Neural cell (in vitro differentiated cells): Measurements from ENCODE around the gene SLC51A. TPM values are rescaled to one million over a fixed set of nuclear protein-coding genes. Genes with fewer than 3 reads are reported as not detected.

Source experiments
- H2AFZ ChIP-seq: fragments of 200-600, 300-800 bp; sonication (generic), shearing (Covaris generic); 2 replicates; pipeline ENCODE4 v1.6.0; 2014; ENCODE audit warnings: low read depth, mild to moderate bottlenecking, antibody characterized with exemption, low read length, moderate library complexity
- H3F3A ChIP-seq: fragments of 200-600 bp; shearing (Covaris generic); 2 replicates; pipeline ENCODE4 v1.6.1; 2016; ENCODE audit warnings: mild to moderate bottlenecking, moderate library complexity, mixed read lengths, antibody characterized with exemption, low read length; ENCODE audit not compliant: insufficient read depth, poor library complexity, severe bottlenecking
- H3K27ac ChIP-seq: fragments of 200-600, 300-800 bp; sonication (generic), shearing (Covaris generic); 2 replicates; pipeline ENCODE4 v1.5.1; 2014; ENCODE audit warnings: mild to moderate bottlenecking, low read length, moderate library complexity
- H3K27me3 ChIP-seq: fragments of 300-800, 200-600 bp; sonication (generic), shearing (Covaris generic); 2 replicates; pipeline ENCODE4 v1.6.0; 2014; ENCODE audit warnings: mild to moderate bottlenecking, low read depth, low read length, moderate library complexity; ENCODE audit not compliant: insufficient read depth
- H3K36me3 ChIP-seq: fragments of 300-800, 200-600 bp; sonication (generic), shearing (Covaris generic); 2 replicates; pipeline ENCODE4 v1.5.1; 2014; ENCODE audit warnings: mild to moderate bottlenecking, antibody characterized with exemption, low read length, moderate library complexity; ENCODE audit not compliant: insufficient read depth
- H3K4me2 ChIP-seq: fragments of 300-800, 200-600 bp; sonication (generic), shearing (Covaris generic); 2 replicates; pipeline ENCODE4 v1.6.0; 2014; ENCODE audit warnings: mild to moderate bottlenecking, low read length
- H3K4me3 ChIP-seq: fragments of 300-800, 200-600 bp; sonication (generic), shearing (Covaris generic); 2 replicates; pipeline ENCODE4 v1.5.1; 2014; ENCODE audit warnings: mild to moderate bottlenecking, low read length, moderate library complexity
- H3K79me2 ChIP-seq: fragments of 200-600 bp; shearing (Covaris generic); replicated peaks from 2 replicates; pipeline ENCODE4 v1.6.0; 2014; ENCODE audit warnings: mild to moderate bottlenecking, low read length, moderate library complexity; ENCODE audit not compliant: insufficient read depth
- H3K9ac ChIP-seq: fragments of 300-800, 200-600 bp; sonication (generic), shearing (Covaris generic); 2 replicates; pipeline ENCODE4 v1.6.1; 2016; ENCODE audit warnings: mild to moderate bottlenecking, low read length, mixed read lengths
- H3K9me2 ChIP-seq: fragments of 200-600 bp; shearing (Covaris generic); 2 replicates; pipeline ENCODE4 v1.6.1; 2016; ENCODE audit warnings: mild to moderate bottlenecking, low read length, mixed read lengths; ENCODE audit not compliant: insufficient read depth
- H3K9me3 ChIP-seq: fragments of 200-600, 300-800 bp; sonication (generic), shearing (Covaris generic); 2 replicates; pipeline ENCODE4 v1.6.1; 2016; ENCODE audit warnings: mild to moderate bottlenecking, mixed run types, low read length, moderate library complexity, mixed read lengths
- H4K20me1 ChIP-seq: fragments of 200-600 bp; shearing (Covaris generic); 2 replicates; pipeline ENCODE4 v1.6.1; 2016; ENCODE audit warnings: mild to moderate bottlenecking, mixed run types; ENCODE audit not compliant: insufficient read depth
- EP300 ChIP-seq: fragments of 450-650 bp; conservative IDR thresholded peaks from 2 replicates; pipeline ENCODE4 v1.6.1; 2014; ENCODE audit warnings: antibody characterized with exemption, mild to moderate bottlenecking, moderate library complexity; ENCODE audit not compliant: poor library complexity, severe bottlenecking
- EZH2 ChIP-seq: fragments of 200-600, 300-800 bp; shearing (Covaris generic), sonication (generic); IDR thresholded peaks from 2 replicates; pipeline ENCODE4 v1.6.1; 2014; ENCODE audit warnings: antibody characterized with exemption, low read length, borderline replicate concordance, mild to moderate bottlenecking; ENCODE audit not compliant: insufficient read depth, poor library complexity, severe bottlenecking
- MXI1 ChIP-seq: fragments of 450-650 bp; conservative IDR thresholded peaks from 2 replicates; pipeline ENCODE4 v1.6.1; 2014; ENCODE audit warnings: antibody characterized with exemption, mild to moderate bottlenecking; ENCODE audit not compliant: poor library complexity, severe bottlenecking
- POLR2AphosphoS5 ChIP-seq: IDR thresholded peaks from 2 replicates; pipeline ENCODE4 v1.6.1; 2012
- RAD21 ChIP-seq: fragments of 450-650 bp; conservative IDR thresholded peaks from 2 replicates; pipeline ENCODE4 v1.6.1; 2014; ENCODE audit warnings: antibody characterized with exemption, mild to moderate bottlenecking, moderate library complexity
- SMC3 ChIP-seq: fragments of 450-650 bp; conservative IDR thresholded peaks from 2 replicates; pipeline ENCODE4 v1.6.1; 2014; ENCODE audit warnings: antibody characterized with exemption, mild to moderate bottlenecking, moderate library complexity; ENCODE audit not compliant: poor library complexity
- TAF1 ChIP-seq: IDR thresholded peaks from 2 replicates; pipeline ENCODE4 v1.6.1; 2012; ENCODE audit warnings: low read depth
- polyA plus RNA-seq: library from polyadenylated mRNA; depleted of rRNA; stranded (reverse); fragments of >200 nt; gene quantifications from 2 replicates; pipeline ENCODE4 v1.2.3, GENCODE V29; 2014
- TF ChIP-seq, protein P1 (sequence below): IDR thresholded peaks from 2 replicates; pipeline ENCODE4 v1.6.1; 2012; ENCODE audit warnings: borderline replicate concordance
- TF ChIP-seq, protein P2 (sequence below): fragments of 450-650 bp; IDR thresholded peaks from 2 replicates; pipeline ENCODE4 v1.5.1; 2014; ENCODE audit warnings: antibody characterized with exemption, mild to moderate bottlenecking, moderate library complexity; ENCODE audit not compliant: poor library complexity, severe bottlenecking

SLC51A gene
- polyA plus RNA-seq, 1 donor from 2014 or later: not detected

GRCh38 chr3:196238612-196239560 is 22.6 kb downstream of the SLC51A start:
- TF ChIP-seq MXI1: no peak
- TF ChIP-seq EZH2: no peak
- TF ChIP-seq SMC3: no peak
- no peak for TF ChIP-seq POLR2AphosphoS5
- TF ChIP-seq RAD21: no peak
- TF ChIP-seq, protein P1, sequence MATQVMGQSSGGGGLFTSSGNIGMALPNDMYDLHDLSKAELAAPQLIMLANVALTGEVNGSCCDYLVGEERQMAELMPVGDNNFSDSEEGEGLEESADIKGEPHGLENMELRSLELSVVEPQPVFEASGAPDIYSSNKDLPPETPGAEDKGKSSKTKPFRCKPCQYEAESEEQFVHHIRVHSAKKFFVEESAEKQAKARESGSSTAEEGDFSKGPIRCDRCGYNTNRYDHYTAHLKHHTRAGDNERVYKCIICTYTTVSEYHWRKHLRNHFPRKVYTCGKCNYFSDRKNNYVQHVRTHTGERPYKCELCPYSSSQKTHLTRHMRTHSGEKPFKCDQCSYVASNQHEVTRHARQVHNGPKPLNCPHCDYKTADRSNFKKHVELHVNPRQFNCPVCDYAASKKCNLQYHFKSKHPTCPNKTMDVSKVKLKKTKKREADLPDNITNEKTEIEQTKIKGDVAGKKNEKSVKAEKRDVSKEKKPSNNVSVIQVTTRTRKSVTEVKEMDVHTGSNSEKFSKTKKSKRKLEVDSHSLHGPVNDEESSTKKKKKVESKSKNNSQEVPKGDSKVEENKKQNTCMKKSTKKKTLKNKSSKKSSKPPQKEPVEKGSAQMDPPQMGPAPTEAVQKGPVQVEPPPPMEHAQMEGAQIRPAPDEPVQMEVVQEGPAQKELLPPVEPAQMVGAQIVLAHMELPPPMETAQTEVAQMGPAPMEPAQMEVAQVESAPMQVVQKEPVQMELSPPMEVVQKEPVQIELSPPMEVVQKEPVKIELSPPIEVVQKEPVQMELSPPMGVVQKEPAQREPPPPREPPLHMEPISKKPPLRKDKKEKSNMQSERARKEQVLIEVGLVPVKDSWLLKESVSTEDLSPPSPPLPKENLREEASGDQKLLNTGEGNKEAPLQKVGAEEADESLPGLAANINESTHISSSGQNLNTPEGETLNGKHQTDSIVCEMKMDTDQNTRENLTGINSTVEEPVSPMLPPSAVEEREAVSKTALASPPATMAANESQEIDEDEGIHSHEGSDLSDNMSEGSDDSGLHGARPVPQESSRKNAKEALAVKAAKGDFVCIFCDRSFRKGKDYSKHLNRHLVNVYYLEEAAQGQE: no peak
- no peak for TF ChIP-seq TAF1
- TF ChIP-seq EP300: no peak
- TF ChIP-seq, protein P2, sequence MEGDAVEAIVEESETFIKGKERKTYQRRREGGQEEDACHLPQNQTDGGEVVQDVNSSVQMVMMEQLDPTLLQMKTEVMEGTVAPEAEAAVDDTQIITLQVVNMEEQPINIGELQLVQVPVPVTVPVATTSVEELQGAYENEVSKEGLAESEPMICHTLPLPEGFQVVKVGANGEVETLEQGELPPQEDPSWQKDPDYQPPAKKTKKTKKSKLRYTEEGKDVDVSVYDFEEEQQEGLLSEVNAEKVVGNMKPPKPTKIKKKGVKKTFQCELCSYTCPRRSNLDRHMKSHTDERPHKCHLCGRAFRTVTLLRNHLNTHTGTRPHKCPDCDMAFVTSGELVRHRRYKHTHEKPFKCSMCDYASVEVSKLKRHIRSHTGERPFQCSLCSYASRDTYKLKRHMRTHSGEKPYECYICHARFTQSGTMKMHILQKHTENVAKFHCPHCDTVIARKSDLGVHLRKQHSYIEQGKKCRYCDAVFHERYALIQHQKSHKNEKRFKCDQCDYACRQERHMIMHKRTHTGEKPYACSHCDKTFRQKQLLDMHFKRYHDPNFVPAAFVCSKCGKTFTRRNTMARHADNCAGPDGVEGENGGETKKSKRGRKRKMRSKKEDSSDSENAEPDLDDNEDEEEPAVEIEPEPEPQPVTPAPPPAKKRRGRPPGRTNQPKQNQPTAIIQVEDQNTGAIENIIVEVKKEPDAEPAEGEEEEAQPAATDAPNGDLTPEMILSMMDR: no peak
- H3K4me2 ChIP-seq: no peak overlapping the region
- H2AFZ ChIP-seq: no peak overlapping the region
- no peaks in the 10 kb centered on the region for H3K27me3 ChIP-seq
- no peaks in the 10 kb centered on the region for H3K79me2 ChIP-seq
- H3K4me3 ChIP-seq: no peak overlapping the region
- no peaks in the 10 kb centered on the region for H3F3A ChIP-seq
- no peak overlapping the region for H3K9ac ChIP-seq
- no peaks in the 10 kb centered on the region for H3K9me3 ChIP-seq
- H4K20me1 ChIP-seq: no peaks in the 10 kb centered on the region
- H3K36me3 ChIP-seq: peaks cover 11% of the 10 kb centered on the region
- no peak overlapping the region for H3K27ac ChIP-seq
- no peaks in the 10 kb centered on the region for H3K9me2 ChIP-seq

DNA sequence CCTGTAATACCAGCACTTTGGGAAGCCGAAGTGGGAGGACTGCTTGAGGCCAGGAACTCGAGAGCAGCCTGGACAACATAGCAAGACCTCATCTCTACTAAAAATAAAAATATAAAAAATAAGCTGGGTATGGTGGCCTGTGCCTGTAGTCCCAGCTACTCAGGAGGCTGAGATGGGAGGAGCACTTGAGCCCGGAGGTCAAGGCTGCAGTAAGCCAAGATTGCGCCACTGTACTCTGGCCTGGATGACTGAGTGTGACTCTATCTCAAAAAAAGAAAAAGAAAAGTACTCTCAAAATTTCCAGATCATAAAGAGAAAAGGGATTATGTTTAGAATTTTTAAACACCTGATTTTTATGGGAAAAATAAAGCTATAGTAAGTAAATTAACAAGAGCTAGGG is 24.1 kb downstream of the SLC51A start:
- Histone ChIP-seq H3K4me2 (no peak overlapping the region), H3K36me3 (peaks cover 11% of the 10 kb centered on the region), H3F3A (no peaks in the 10 kb centered on the region), H4K20me1 (no peaks in the 10 kb centered on the region), H3K79me2 (no peaks in the 10 kb centered on the region), H3K9me3 (no peaks in the 10 kb centered on the region), H3K27ac (no peak overlapping the region), H3K27me3 (no peaks in the 10 kb centered on the region), H3K9me2 (no peaks in the 10 kb centered on the region), H3K4me3 (no peak overlapping the region), H2AFZ (no peak overlapping the region), H3K9ac (no peak overlapping the region)
- TF ChIP-seq, protein P1: no peak
- TF ChIP-seq RAD21: no peak
